A673 (cell line): Measurements from ENCODE around the gene MYO7A. TPM values are rescaled to one million over a fixed set of nuclear protein-coding genes. Genes with fewer than 3 reads are reported as not detected.

ENCODE experiments used
- BruUV-seq: library from RNA; stranded (reverse); fragments of 400-500 nt; replicated peaks from 2 replicates; lab custom pipeline; 2021; lab: Mats Ljungman, UMichigan
- CTCF ChIA-PET: fragments of 300-600 bp; sonication (Branson Sonifier 250); formaldehyde crosslinking; loops from one replicate; lab custom pipeline; 2022; ENCODE audit warnings: antibody characterized with exemption; lab: Charles Lee
- POLR2A ChIA-PET: fragments of 300-600 bp; sonication (Branson Sonifier 250); formaldehyde crosslinking; loops from one replicate; lab custom pipeline; 2022; ENCODE audit warnings: antibody characterized with exemption; ENCODE audit not compliant: low non-redundant PET; lab: Charles Lee
- DNase-seq: peaks from one replicate; pipeline ENCODE4 v3.0.0-alpha.2; 2015; ENCODE audit warnings: low spot score
- H3K27ac ChIP-seq: fragments of 200-600 bp; sonication (generic); 2 replicates; pipeline ENCODE4 v1.5.1; 2016; ENCODE audit warnings: mixed run types, low read depth, mild to moderate bottlenecking, mixed read lengths, antibody characterized with exemption, low read length; ENCODE audit not compliant: poor library complexity, severe bottlenecking
- H3K27me3 ChIP-seq: fragments of 200-600 bp; sonication (generic); replicated peaks from 2 replicates; pipeline ENCODE4 v1.6.1; 2017; ENCODE audit warnings: mixed run types, low read depth, mild to moderate bottlenecking, mixed read lengths, antibody characterized with exemption, low read length; ENCODE audit not compliant: insufficient read depth, poor library complexity
- H3K36me3 ChIP-seq: fragments of 200-600 bp; sonication (generic); 2 replicates; pipeline ENCODE4 v1.6.1; 2016; ENCODE audit warnings: mixed run types, mild to moderate bottlenecking, mixed read lengths, antibody characterized with exemption, low read length; ENCODE audit not compliant: insufficient read depth, poor library complexity, severe bottlenecking
- H3K4me1 ChIP-seq: fragments of 200-600 bp; sonication (generic); 2 replicates; pipeline ENCODE4 v1.6.1; 2017; ENCODE audit warnings: mixed run types, mild to moderate bottlenecking, mixed read lengths, antibody characterized with exemption, low read length; ENCODE audit not compliant: insufficient read depth, poor library complexity, severe bottlenecking
- H3K4me3 ChIP-seq: fragments of 200-600 bp; sonication (generic); 2 replicates; pipeline ENCODE4 v1.5.1; 2016; ENCODE audit warnings: low read depth, mixed run types, mild to moderate bottlenecking, mixed read lengths, low read length; ENCODE audit not compliant: poor library complexity, severe bottlenecking
- H3K9me3 ChIP-seq: fragments of 200-600 bp; sonication (generic); 2 replicates; pipeline ENCODE4 v1.6.1; 2016; ENCODE audit warnings: mixed run types, low read depth, mild to moderate bottlenecking, mixed read lengths, antibody characterized with exemption, low read length; ENCODE audit not compliant: poor library complexity, severe bottlenecking
- CTCF ChIP-seq: fragments of 300-800, 200-600 bp; sonication (generic); conservative IDR thresholded peaks from 2 replicates; pipeline ENCODE4 v1.5.1; 2017; ENCODE audit warnings: low read depth, mild to moderate bottlenecking, antibody characterized with exemption, low read length, moderate library complexity, mixed read lengths
- EZH2 ChIP-seq: fragments of 200-600 bp; sonication (generic); IDR thresholded peaks from 2 replicates; pipeline ENCODE4 v1.6.1; 2017; ENCODE audit warnings: borderline replicate concordance, low read depth, mild to moderate bottlenecking, mixed read lengths, antibody characterized with exemption, low read length; ENCODE audit not compliant: poor library complexity, severe bottlenecking
- intact Hi-C: fragments of 100-400 bp; cut with micrococcal nuclease; formaldehyde crosslinking; loops from one replicate; pipeline ENCODE4 v1.10.0; 2022; ENCODE audit not compliant: unreplicated experiment
- total RNA-seq: library from RNA; stranded (reverse); gene quantifications from 2 replicates; pipeline ENCODE4 v1.2.3, GENCODE V29; 2021

The MYO7A gene
- total RNA-seq, 1 experiment from 2014 or later: not detected

DNA sequence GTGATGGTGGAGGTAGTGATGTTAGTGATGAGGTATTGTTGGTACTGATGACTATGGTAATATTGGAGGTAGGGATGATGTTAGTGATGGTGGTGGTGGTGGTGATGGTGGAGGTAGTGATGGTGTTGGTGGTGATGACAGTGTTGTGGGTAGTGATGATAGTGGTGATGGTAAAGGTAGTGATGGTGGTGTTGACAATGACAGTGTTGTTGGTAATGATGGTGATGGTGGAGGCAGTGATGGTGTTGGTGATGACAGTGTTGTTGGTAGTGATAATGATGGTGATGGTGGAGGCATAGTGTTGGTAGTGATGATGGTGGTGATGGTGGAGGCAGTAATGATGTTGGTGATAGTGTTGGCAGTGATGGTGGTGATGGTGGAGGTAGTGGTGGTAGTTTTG lies 65.1 kb downstream of the MYO7A start:
- no peak overlapping the region for H3K27ac ChIP-seq
- H3K36me3 ChIP-seq: no peaks in the 10 kb centered on the region
- intact Hi-C loops: loop anchor here (2.0 kb wide), 1 partner anchor 426 kb away; no protein-coding TSS in a partner anchor
- TF ChIP-seq CTCF (no peak), EZH2 (no peak)
- no peak for DNase-seq
- ChIA-PET POLR2A (no interaction called here), CTCF (no interaction called here)
- no TSS peak for BruUV-seq
- no peak overlapping the region for H3K4me3 ChIP-seq
- no peaks in the 10 kb centered on the region for H3K27me3 ChIP-seq
- H3K4me1 ChIP-seq: no peaks in the 10 kb centered on the region
- no peaks in the 10 kb centered on the region for H3K9me3 ChIP-seq

DNA sequence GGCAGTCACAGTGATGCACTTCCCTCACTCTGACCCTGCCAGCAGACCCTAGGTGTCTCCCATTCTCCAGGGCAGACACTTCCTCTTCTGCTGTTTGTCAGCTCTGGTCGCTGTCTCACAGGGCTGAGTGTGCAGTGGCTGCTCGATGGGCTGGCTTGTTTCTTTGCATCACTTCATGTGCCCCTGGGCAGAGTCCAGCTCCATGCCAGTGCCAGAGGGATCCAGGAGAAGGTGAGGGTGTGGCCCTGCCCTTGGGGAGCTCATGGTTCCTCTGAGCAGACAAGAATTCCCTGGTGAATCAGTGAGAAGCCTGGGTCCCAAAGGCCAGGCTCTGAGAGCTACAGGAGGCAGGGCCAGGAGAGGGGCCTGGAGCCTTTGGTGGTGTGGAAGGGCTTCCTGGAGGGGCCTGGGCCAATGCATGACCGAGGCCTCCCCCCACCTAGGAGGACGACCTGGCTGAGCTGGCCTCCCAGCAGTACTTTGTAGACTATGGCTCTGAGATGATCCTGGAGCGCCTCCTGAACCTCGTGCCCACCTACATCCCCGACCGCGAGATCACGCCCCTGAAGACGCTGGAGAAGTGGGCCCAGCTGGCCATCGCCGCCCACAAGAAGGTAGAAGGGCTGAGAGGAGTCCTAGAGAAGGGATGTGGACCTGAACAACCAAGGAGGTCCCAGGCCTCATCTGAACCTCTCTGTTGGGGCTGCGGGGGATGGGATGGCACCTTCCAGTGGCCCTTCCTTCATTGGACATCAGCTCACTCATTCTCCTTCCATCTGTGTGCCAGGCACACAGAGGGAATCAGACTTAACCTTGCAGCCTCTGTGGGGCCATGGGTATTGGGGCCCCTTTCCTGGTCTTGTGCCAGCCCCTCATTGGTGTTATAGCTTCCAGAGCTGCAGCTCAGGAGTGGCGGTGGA lies 66.1 kb downstream of the MYO7A start:
- no peaks in the 10 kb centered on the region for H3K36me3 ChIP-seq
- H3K27me3 ChIP-seq: no peaks in the 10 kb centered on the region
- POLR2A ChIA-PET: no interaction called here
- DNase-seq: no peak
- H3K27ac ChIP-seq: no peak overlapping the region
- TF ChIP-seq EZH2 (no peak), CTCF (no peak)
- H3K4me1 ChIP-seq: no peaks in the 10 kb centered on the region
- no peaks in the 10 kb centered on the region for H3K9me3 ChIP-seq
- intact Hi-C loops: loop anchor here (2.0 kb wide), 1 partner anchor 425 kb away; no protein-coding TSS in a partner anchor
- no peak overlapping the region for H3K4me3 ChIP-seq
- CTCF ChIA-PET: interaction anchor here (0.6 kb wide), 1 partner anchor 352 kb away, joined by 6 read pairs; no protein-coding TSS in a partner anchor
- BruUV-seq: no TSS peak

GRCh38 chr11:77195071-77195755 lies 67.2 kb downstream of the MYO7A start:
- intact Hi-C loops: loop anchor here (1.0 kb wide), 1 partner anchor 353 kb away; no protein-coding TSS in a partner anchor
- BruUV-seq: no TSS peak
- Histone ChIP-seq H3K36me3 (no peaks in the 10 kb centered on the region), H3K9me3 (no peaks in the 10 kb centered on the region), H3K27ac (no peak overlapping the region), H3K4me1 (no peaks in the 10 kb centered on the region), H3K27me3 (no peaks in the 10 kb centered on the region), H3K4me3 (no peak overlapping the region)
- no peak for DNase-seq
- no peak for TF ChIP-seq EZH2
- no peak for TF ChIP-seq CTCF
- POLR2A ChIA-PET: no interaction called here
- CTCF ChIA-PET: interaction anchor here (0.6 to 1.7 kb wide), 4 partner anchors 8 to 354 kb away, joined by 3 to 15 read pairs (median 6); no protein-coding TSS in a partner anchor
